GM12891 (cell line): Measurements from ENCODE around the gene KLHL13.

Experiments
- POLR2A ChIP-seq: IDR thresholded peaks from 2 replicates; pipeline ENCODE4 v1.6.1; 2011; ENCODE audit warnings: low read depth, low read length, control low read depth
- TAF1 ChIP-seq: IDR thresholded peaks from 2 replicates; pipeline ENCODE4 v1.6.1; 2011; ENCODE audit warnings: low read depth, low read length, control low read depth

DNA sequence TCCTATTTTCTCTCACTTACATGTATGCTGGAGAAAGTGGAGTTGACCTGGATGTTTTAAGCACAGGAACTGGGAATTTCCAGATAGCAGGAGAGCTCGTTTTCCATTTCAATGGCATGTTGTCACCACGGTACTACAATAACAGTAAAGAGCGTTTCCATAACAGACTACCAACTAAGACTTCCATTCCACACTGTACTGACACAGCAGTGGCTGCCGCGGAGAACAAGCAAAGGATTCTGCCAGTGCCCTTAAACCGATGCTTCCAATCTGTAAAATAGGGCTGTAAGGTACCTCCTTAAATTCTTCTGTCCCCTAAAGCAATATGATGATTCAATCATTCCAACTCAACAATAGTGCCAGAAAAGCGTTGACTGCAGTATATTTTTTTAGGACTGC, 143.9 kb downstream of the KLHL13 start:
- TF ChIP-seq POLR2A: no peak
- no peak for TF ChIP-seq TAF1
